Ovary (tissue), 3 donors: ENCODE measurements around the gene TTC23.

Source experiments
- POLR2A ChIP-seq: fragments of 450-650 bp; IDR thresholded peaks from one replicate; pipeline ENCODE4 v1.6.1; 2017; ENCODE audit warnings: antibody characterized with exemption, mild to moderate bottlenecking, moderate library complexity
- TF ChIP-seq, protein P1 (sequence below), 3 donors: fragments of 450-650 bp in 2 of 3; fragments of 200-600 bp in 1 of 3; IDR thresholded peaks; one replicate each; pipeline versions ENCODE4 v1.5.1 to v1.8.0; 2016 to 2022; ENCODE audit warnings: antibody characterized with exemption in 3 of 3, mild to moderate bottlenecking in 1 of 3
- donor health status: DM: no; HTN: no; CAD: no.

- TF ChIP-seq, protein P1, sequence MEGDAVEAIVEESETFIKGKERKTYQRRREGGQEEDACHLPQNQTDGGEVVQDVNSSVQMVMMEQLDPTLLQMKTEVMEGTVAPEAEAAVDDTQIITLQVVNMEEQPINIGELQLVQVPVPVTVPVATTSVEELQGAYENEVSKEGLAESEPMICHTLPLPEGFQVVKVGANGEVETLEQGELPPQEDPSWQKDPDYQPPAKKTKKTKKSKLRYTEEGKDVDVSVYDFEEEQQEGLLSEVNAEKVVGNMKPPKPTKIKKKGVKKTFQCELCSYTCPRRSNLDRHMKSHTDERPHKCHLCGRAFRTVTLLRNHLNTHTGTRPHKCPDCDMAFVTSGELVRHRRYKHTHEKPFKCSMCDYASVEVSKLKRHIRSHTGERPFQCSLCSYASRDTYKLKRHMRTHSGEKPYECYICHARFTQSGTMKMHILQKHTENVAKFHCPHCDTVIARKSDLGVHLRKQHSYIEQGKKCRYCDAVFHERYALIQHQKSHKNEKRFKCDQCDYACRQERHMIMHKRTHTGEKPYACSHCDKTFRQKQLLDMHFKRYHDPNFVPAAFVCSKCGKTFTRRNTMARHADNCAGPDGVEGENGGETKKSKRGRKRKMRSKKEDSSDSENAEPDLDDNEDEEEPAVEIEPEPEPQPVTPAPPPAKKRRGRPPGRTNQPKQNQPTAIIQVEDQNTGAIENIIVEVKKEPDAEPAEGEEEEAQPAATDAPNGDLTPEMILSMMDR (IDR thresholded peaks at IDR 0.05) = no peak
- TF ChIP-seq POLR2A = no peak
Measured at GRCh38 chr15:99118801-99119546, 130.4 kb downstream of the TTC23 start.
